ENCODE results near the gene CST4.
A peak's percentile ranks its signal among the peaks of the same experiment; 100 is the strongest.
"Not testable (repeated sequence)": the region's sequence is repeated elsewhere in the genome, so short reads cannot be mapped to it uniquely, and the experiment has no call there.

Gene CST4

GRCh38 chr20:23636182-23636907, 52.5 kb downstream of the CST4 start:
- DNase-seq (ENCODE audit: extremely low read depth, low read depth) = no peak
- TF ChIP-seq, protein P1, sequence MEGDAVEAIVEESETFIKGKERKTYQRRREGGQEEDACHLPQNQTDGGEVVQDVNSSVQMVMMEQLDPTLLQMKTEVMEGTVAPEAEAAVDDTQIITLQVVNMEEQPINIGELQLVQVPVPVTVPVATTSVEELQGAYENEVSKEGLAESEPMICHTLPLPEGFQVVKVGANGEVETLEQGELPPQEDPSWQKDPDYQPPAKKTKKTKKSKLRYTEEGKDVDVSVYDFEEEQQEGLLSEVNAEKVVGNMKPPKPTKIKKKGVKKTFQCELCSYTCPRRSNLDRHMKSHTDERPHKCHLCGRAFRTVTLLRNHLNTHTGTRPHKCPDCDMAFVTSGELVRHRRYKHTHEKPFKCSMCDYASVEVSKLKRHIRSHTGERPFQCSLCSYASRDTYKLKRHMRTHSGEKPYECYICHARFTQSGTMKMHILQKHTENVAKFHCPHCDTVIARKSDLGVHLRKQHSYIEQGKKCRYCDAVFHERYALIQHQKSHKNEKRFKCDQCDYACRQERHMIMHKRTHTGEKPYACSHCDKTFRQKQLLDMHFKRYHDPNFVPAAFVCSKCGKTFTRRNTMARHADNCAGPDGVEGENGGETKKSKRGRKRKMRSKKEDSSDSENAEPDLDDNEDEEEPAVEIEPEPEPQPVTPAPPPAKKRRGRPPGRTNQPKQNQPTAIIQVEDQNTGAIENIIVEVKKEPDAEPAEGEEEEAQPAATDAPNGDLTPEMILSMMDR (IDR thresholded peaks at IDR 0.05; ENCODE audit: low read depth, low read length, missing control alignments) = no peak
- peak overlapping the region; percentile 71 for H3K4me3 ChIP-seq (replicated peaks; ENCODE audit: low read depth, low read length)

GRCh38 chr20:23635768-23636090, 53.1 kb downstream of the CST4 start:
- peak overlapping the region; percentile 71 for H3K4me3 ChIP-seq (replicated peaks; ENCODE audit: low read depth, low read length)
- not testable (repeated sequence) for DNase-seq (ENCODE audit: extremely low read depth, low read depth)

Data from HFF-Myc (cell line).